Uterus (tissue), 4 donors: Measurements from ENCODE around the gene DNASE1L1. TPM values are rescaled to one million over a fixed set of nuclear protein-coding genes. Genes with fewer than 3 reads are reported as not detected.

ENCODE experiments used
- DNase-seq, 2 donors: peaks; one replicate each; pipeline ENCODE4 v3.0.0-alpha.2; 2019 to 2020
- H3K27ac ChIP-seq, 2 donors: fragments of 200-600 bp; sonication (generic); 1 replicate in 1 of 2; 2 replicates in 1 of 2; pipeline ENCODE4 v1.5.1; 2016 to 2018
- H3K27me3 ChIP-seq, 2 donors: fragments of 200-600 bp; sonication (generic); one replicate each; pipeline ENCODE4 v1.5.1; 2018 to 2019; ENCODE audit warnings: control low read depth in 1 of 2
- H3K36me3 ChIP-seq, 2 donors: fragments of 200-600 bp; sonication (generic); one replicate each; pipeline ENCODE4 v1.5.1; 2019; ENCODE audit warnings: control low read depth in 1 of 2
- H3K4me1 ChIP-seq, 2 donors: fragments of 200-600 bp; sonication (generic); one replicate each; pipeline ENCODE4 v1.5.1; 2018 to 2019; ENCODE audit warnings: control low read depth in 1 of 2
- H3K4me3 ChIP-seq, 2 donors: fragments of 200-600 bp; sonication (generic); 1 replicate in 1 of 2; 2 replicates in 1 of 2; pipeline ENCODE4 v1.5.1; 2018 to 2019; ENCODE audit warnings: mild to moderate bottlenecking in 1 of 2
- H3K9me3 ChIP-seq, 2 donors: fragments of 200-600 bp; sonication (generic); one replicate each; pipeline ENCODE4 v1.5.1; 2019; ENCODE audit warnings: control low read depth in 1 of 2
- CTCF ChIP-seq, 4 experiments: fragments of 200-600 bp in 2 of 4; fragments of 450-650 bp in 2 of 4; sonication (generic) in 2 of 4; IDR thresholded peaks; one replicate each; pipeline ENCODE4 v1.5.1; 2016 to 2019; ENCODE audit warnings: antibody characterized with exemption in 4 of 4, mild to moderate bottlenecking in 2 of 4, moderate library complexity in 1 of 4
- POLR2A ChIP-seq, 2 donors: fragments of 450-650 bp; IDR thresholded peaks; one replicate each; pipeline ENCODE4 v1.6.1; 2016; ENCODE audit warnings: antibody characterized with exemption in 2 of 2, mild to moderate bottlenecking in 1 of 2, moderate library complexity in 1 of 2
- intact Hi-C: fragments of 100-400 bp; cut with DNase I; formaldehyde crosslinking; loops from one replicate; pipeline ENCODE4 v1.15.1; 2023; ENCODE audit warnings: low total_unique reads
- total RNA-seq, 4 donors: library from RNA; depleted of rRNA in 3 of 4; stranded (reverse); fragments of >200 nt in 3 of 4; gene quantifications; one replicate each; pipeline versions ENCODE4 v1.1.0 to v1.2.4, GENCODE V29; 2014 to 2023
- donor health status: DM: yes; HTN: yes; CAD: no.

DNASE1L1 gene
- total RNA-seq, 4 donors from 2014 or later = 10.2 to 31.8 (median 21.2) TPM

DNA sequence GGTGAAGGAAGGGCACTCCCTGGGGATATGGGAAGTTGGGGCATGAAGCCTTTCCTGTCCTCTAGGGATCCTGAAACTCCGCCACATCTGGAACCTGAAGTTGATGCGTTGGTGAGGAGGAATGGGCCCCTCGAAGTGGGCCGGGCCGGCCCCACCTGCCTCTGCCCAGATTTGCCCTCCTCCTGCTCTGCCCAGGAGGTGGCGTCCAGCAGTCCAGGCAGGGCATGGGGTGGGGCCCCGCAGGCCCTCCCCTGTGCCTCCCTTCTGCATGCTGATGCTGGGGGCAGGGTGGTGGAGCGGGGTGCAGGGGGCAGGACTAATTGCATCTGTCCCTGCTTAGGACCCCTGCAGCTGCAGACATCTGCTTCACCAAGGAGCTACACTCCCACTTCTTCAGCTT, 4.1 kb upstream of the DNASE1L1 start:
- TF ChIP-seq POLR2A (IDR thresholded peaks at IDR 0.05) (no peak), CTCF (IDR thresholded peaks at IDR 0.05) (no peak)
- Histone ChIP-seq H3K36me3 (no peaks in the 10 kb centered on the region), H3K4me3 (no peak overlapping the region), H3K27ac (peak overlapping the region in 1 of 2 donors; percentile 93), H3K27me3 (no peaks in the 10 kb centered on the region), H3K4me1 (no peaks in the 10 kb centered on the region), H3K9me3 (no peaks in the 10 kb centered on the region)
- intact Hi-C loops = no loop called here
- no peak for DNase-seq

GRCh38 chrX:154412468-154412867, 3.4 kb upstream of the DNASE1L1 start:
- Histone ChIP-seq H3K4me3 (peak overlapping the region in 1 of 2 donors; percentile 76), H3K27ac (peak overlapping the region; percentile 85 to 93), H3K36me3 (no peaks in the 10 kb centered on the region), H3K9me3 (no peaks in the 10 kb centered on the region), H3K4me1 (no peaks in the 10 kb centered on the region), H3K27me3 (no peaks in the 10 kb centered on the region)
- peak in 1 of 2 donors; percentile 51 for DNase-seq
- intact Hi-C loops = no loop called here
- TF ChIP-seq POLR2A (IDR thresholded peaks at IDR 0.05) = no peak
- TF ChIP-seq CTCF (IDR thresholded peaks at IDR 0.05) = no peak

GRCh38 chrX:154411981-154412340, 2.9 kb upstream of the DNASE1L1 start:
- Histone ChIP-seq H3K9me3 (no peaks in the 10 kb centered on the region), H3K4me3 (peak overlapping the region; percentile 31 to 76), H3K4me1 (no peaks in the 10 kb centered on the region), H3K36me3 (no peaks in the 10 kb centered on the region), H3K27ac (peak overlapping the region; percentile 85 to 93), H3K27me3 (no peaks in the 10 kb centered on the region)
- TF ChIP-seq CTCF (IDR thresholded peaks at IDR 0.05) (no peak), POLR2A (IDR thresholded peaks at IDR 0.05) (peak; percentile 7 to 59)
- DNase-seq = peak; percentile 66 to 73
- intact Hi-C loops = no loop called here

DNA sequence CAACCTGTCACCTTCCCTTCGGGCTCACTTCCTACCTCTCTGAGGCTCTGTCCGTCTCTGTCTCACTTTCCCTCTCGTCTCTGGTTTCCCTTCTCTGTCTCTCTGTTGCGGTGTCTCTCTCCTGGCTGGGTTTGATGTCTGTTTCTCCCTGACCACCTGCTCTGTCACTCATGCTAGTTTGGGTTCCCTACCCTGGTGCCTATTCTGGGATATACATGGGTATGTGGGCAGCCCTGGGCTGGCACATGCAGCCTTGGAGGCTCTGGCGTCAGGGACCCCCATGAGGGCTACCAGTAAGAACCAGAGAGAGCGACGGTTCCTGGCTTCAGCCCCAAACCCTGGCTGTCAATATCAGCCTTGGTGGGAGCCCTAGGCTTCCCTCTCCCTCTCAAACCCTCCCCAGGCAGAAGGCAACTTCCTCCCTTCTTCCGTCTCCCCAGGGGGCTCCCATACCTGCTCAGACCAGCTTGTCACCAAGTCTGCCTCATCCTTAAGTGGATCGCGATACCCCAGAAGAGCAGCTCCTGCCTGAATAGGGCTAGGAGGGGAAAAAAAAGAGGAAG, 314 bp downstream of the DNASE1L1 start:
- no peak for TF ChIP-seq CTCF (IDR thresholded peaks at IDR 0.05)
- no peak for TF ChIP-seq POLR2A (IDR thresholded peaks at IDR 0.05)
- intact Hi-C loops = no loop called here
- Histone ChIP-seq H3K4me1 (no peaks in the 10 kb centered on the region), H3K27me3 (no peaks in the 10 kb centered on the region), H3K4me3 (no peak overlapping the region), H3K36me3 (no peaks in the 10 kb centered on the region), H3K27ac (peak overlapping the region; percentile 50 to 65), H3K9me3 (no peaks in the 10 kb centered on the region)
- DNase-seq = no peak

DNA sequence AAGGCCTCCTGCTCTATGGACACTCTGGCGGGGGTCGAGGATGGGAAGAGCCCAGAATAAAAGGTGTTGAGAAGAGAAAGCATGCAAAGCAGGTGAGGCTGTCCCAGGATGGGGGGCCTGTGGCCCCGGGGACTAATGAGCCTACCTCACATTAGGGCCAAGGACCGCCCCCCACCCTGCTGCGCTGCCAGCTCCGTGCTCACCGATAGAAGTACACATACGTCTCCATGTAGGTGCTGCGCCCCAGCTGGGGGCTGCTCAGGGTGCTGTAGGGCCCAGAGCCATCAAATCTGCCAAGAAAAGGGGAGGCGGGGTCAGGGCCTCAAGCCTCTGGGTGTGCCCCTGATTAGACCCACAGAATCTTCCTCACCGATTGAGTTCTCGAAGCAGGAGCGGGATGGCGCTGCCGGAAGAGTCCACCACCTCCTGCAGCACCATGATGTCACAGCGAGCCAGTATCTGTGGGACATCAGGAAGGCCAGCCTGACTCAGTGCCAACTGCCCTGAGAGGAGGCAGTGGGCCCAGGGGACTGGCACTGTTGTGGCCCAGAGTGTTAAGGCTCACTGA, 4.3 kb downstream of the DNASE1L1 start:
- no peaks in the 10 kb centered on the region for H3K27me3 ChIP-seq
- H3K4me3 ChIP-seq = no peak overlapping the region
- no peaks in the 10 kb centered on the region for H3K36me3 ChIP-seq
- TF ChIP-seq CTCF (IDR thresholded peaks at IDR 0.05) (no peak), POLR2A (IDR thresholded peaks at IDR 0.05) (no peak)
- H3K9me3 ChIP-seq = no peaks in the 10 kb centered on the region
- intact Hi-C loops = no loop called here
- no peak overlapping the region for H3K27ac ChIP-seq
- H3K4me1 ChIP-seq = no peaks in the 10 kb centered on the region
- DNase-seq = no peak
